Activated CD4-positive, CD25-positive, alpha-beta regulatory T cell treated with anti-CD3 and anti-CD28 coated beads, Interleukin-2, amount 50 U/mL, for 24 hours (primary cell): Measurements from ENCODE around the gene SPRING1.
"Not testable (repeated sequence)": the region's sequence is repeated elsewhere in the genome, so short reads cannot be mapped to it uniquely, and the experiment has no call there.

Source experiments
- ATAC-seq, 2 donors: fragments of 150-1000 bp; cut with Tn5 transposase; one replicate each; pipeline ENCODE4 v1.10.0; 2021; ENCODE audit warnings: mild to moderate bottlenecking in 1 of 2, moderate library complexity in 1 of 2

The SPRING1 gene

GRCh38 chr12:116737774-116738657 lies at the start of gene SPRING1, which contains the start of gene RNFT2:
Gene SPRING1, minus strand, starts transcription at chr12:116738069. Its CDS starts 169 bp downstream, at chr12:116737900.
Gene RNFT2, plus strand, starts transcription at chr12:116738315. Its CDS starts 2,183 bp downstream, at chr12:116740498.
- peak; percentile 98 to 99 for ATAC-seq

GRCh38 chr12:116784238-116784612 lies 46.4 kb upstream of the SPRING1 start:
- no peak for ATAC-seq

- no peak for ATAC-seq
These were observed 45.8 kb upstream of the SPRING1 start for GRCh38 chr12:116783525-116784237.

- ATAC-seq, result no peak
These were observed 43.1 kb upstream of the SPRING1 start for GRCh38 chr12:116780942-116781341.

GRCh38 chr12:116779597-116779996 lies 41.7 kb upstream of the SPRING1 start:
- no peak for ATAC-seq

- no peak for ATAC-seq
These were observed 39.4 kb upstream of the SPRING1 start for GRCh38 chr12:116777245-116777644.

- ATAC-seq, result no peak
These were observed 36.2 kb upstream of the SPRING1 start for GRCh38 chr12:116774020-116774419.

- ATAC-seq, result no peak
These were observed 35.4 kb upstream of the SPRING1 start for GRCh38 chr12:116773276-116773731.

GRCh38 chr12:116771651-116772050 lies 33.8 kb upstream of the SPRING1 start:
- no peak for ATAC-seq

- no peak for ATAC-seq
These were observed 28.9 kb upstream of the SPRING1 start for GRCh38 chr12:116766746-116767145.

- no peak for ATAC-seq
These were observed 28.4 kb upstream of the SPRING1 start for GRCh38 chr12:116766285-116766684.

- no peak for ATAC-seq
These were observed 27.4 kb upstream of the SPRING1 start for GRCh38 chr12:116765271-116765670.

- ATAC-seq, result no peak
These were observed 23.6 kb upstream of the SPRING1 start for GRCh38 chr12:116761499-116761898.

GRCh38 chr12:116760622-116761020 lies 22.8 kb upstream of the SPRING1 start:
- ATAC-seq, result no peak

GRCh38 chr12:116759783-116760621 lies 22.1 kb upstream of the SPRING1 start:
- no peak for ATAC-seq

GRCh38 chr12:116754783-116755182 lies 16.9 kb upstream of the SPRING1 start:
- ATAC-seq, result not testable (repeated sequence)

- ATAC-seq, result not testable (repeated sequence)
These were observed 16.2 kb upstream of the SPRING1 start for GRCh38 chr12:116754097-116754496.

GRCh38 chr12:116750298-116750697 lies 12.4 kb upstream of the SPRING1 start:
- no peak for ATAC-seq

GRCh38 chr12:116749884-116750283 lies 12.0 kb upstream of the SPRING1 start:
- ATAC-seq, result no peak

GRCh38 chr12:116745554-116745953 lies 7.7 kb upstream of the SPRING1 start:
- ATAC-seq, result no peak

- ATAC-seq, result no peak
These were observed 6.9 kb upstream of the SPRING1 start for GRCh38 chr12:116744766-116745165.

GRCh38 chr12:116742787-116743186 lies 4.9 kb upstream of the SPRING1 start:
- ATAC-seq, result not testable (repeated sequence)
